Activated CD4-positive, alpha-beta T cell treated with anti-CD3 and anti-CD28 coated beads, Interleukin-2, amount 50 U/mL, for 16 hours (primary cell): ENCODE measurements around the gene FOXL3.
"Not testable (repeated sequence)": the region's sequence is repeated elsewhere in the genome, so short reads cannot be mapped to it uniquely, and the experiment has no call there.

ENCODE experiments used
- DNase-seq: peaks from one replicate; pipeline ENCODE4 v3.0.0-alpha.2; 2020

Gene FOXL3

DNA sequence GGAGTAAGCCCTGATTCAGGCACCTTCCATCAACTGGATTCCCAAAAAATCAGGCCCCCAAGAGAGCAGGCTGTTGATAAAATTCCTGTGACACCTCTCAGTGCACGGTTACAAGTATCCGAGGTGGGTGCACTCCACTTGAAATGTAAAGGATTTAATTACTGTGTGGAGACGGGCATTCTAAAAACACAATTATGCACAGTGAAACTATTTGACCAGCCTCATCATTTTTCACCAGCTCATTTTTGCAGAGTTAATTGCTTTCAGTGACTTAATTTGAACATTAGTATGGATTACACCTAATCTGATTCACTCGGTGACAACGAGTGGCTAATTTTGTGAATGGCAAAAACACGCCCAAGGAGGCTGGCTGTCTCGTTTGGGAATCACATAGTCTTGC, 2.3 kb downstream of the FOXL3 start:
- DNase-seq = no peak

GRCh38 chr7:292826-293225, 2.9 kb downstream of the FOXL3 start:
- no peak for DNase-seq

GRCh38 chr7:293681-294439, 3.9 kb downstream of the FOXL3 start:
- DNase-seq = no peak

DNA sequence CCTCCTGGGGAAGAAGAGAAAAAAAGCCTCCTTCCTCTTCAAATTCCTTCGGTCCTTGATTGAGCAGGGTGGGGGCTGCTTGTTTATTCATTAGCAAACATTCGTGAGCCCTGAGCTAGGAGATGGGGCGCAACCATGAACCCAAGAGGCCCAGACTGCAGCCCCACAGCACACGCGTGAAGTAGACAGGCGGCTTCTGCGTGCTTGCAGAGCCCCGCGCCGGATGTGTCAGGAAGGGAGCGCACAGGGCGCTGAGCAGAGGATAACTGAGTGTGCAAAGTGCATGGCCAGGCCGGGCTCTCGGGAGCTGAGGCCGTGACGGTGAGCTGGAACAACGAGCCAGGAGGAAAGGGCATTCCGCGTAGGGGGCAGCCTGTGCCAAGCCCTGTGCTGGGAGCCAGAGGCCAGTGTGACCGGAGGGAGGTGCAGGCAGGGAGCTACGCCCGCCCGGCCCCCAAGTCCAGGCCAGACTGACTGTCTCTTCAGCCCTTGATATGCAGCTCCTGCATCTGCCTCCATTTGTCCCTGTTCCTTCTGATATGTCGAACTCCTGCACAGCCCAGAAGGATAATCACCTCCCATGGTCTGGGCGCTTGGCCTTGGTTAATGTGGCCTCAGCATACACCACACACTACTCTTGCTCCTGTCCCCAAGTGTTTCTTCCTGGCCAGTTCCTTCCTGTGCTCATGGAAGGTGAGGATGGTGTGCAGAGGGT, 4.6 kb downstream of the FOXL3 start:
- DNase-seq = no peak

GRCh38 chr7:295155-296154, 5.5 kb downstream of the FOXL3 start:
- DNase-seq = no peak

GRCh38 chr7:296373-296945, 6.5 kb downstream of the FOXL3 start:
- DNase-seq = no peak

DNA sequence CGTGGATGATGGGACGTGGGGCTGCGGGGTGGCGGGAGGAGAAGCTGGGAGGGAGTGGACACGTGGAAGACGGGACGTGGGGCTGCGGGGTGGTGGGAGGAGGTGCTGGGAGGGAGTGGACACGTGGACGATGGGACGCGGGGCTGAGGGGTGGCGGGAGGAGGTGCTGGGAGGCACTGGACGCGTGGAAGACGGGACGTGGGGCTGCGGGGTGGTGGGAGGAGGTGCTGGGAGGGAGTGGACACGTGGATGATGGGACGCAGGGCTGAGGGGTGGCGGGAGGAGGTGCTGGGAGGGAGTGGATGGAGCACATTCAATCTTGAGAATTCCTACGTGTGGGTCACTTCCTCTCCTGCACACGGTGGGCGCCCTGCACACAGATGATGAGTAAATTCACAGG, 7.2 kb downstream of the FOXL3 start:
- not testable (repeated sequence) for DNase-seq

DNA sequence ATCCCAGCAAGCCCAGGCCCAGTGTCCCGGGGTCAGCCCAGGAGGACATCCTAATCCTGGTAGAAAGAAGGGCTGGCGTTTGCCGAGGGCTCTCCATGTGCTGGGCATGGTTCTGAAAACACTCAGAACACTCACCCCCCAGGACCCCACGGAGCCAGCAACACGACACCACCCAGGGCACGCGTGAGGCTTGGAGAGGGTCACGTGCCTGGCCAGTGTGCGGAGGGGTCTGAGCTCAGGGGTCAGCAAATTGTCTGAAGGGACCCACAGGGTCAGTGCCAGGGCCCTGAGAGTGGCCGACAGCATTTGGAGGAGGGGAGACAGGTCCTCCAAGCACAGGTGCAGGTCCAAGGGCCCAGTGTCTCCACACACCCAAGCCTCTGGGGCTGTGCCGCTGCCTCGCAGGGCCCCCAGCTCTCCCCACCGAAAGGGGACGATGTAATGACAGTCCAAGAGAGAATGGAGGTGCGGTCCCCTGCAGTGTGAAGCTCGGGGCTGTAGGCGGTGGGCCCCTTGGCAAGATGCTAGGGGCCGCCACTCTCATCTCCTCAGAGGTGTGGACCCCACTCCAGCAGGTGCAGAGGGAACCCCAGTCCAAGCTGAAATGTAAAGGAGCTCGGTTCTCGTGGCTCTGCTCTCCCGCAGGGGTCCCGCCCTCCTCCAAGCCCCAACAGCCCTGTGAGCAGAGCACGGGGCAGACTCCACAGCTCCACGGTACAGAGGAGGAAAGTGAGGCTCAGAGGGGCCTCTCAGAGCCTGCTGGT, 7.8 kb downstream of the FOXL3 start:
- DNase-seq = no peak

- no peak for DNase-seq
These were observed 8.4 kb downstream of the FOXL3 start for GRCh38 chr7:298375-298702.

DNA sequence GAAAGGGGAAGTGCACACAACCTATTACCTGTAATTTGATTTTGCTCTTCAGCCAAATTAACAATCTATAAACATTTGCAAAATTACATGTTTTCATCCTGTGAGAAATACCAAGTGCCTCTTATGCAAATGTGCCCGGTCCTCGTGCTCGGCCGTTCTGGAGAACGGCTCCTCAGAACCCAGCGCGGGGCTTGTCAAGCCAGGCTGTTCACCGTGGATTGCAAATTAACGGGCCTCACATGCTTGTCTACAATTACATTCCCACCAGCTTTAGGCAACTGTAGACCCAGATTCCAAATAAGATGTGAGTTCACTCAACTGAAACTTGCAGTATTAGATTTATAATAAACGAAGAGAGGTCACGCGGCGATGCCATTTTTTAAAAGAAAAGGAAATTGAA, 8.8 kb downstream of the FOXL3 start:
- DNase-seq = no peak

- no peak for DNase-seq
These were observed 9.2 kb downstream of the FOXL3 start for GRCh38 chr7:299169-299568.

- DNase-seq = no peak
These were observed 9.7 kb downstream of the FOXL3 start for GRCh38 chr7:299628-300027.

- DNase-seq = no peak
These were observed 10.1 kb downstream of the FOXL3 start for GRCh38 chr7:300048-300447.

DNA sequence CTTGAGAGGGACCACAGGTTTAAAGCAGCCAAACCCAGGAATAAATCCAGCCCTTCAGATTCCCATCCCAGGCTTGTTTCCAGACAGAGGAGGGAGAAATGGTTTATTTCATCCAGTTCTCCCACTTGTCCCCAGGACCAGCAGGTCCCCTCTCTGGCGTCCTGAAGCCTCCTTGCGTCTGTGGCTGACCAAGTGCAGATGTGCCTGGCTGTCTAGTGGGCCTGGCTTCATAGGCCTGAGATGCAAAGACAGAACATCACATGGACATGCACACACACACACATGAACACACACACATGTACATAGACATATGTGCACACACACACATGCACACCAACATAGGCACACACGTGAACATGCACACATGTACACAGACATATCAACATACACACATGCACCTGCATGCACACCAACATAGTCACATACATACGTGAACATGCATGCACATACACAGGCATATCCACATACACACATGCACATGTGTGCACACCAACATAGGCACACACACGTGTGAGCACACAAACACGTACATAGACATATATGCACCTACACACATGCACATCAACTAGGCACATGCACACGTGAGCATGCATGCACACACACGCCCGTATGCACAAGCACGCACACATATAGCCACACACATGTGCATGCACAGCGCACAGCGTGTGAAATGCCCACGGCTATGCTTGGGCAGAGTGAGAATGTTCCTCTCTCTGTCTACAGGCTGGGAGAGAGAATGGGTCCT, 10.7 kb downstream of the FOXL3 start:
- DNase-seq = no peak

- DNase-seq = no peak
These were observed 11.5 kb downstream of the FOXL3 start for GRCh38 chr7:301291-302053.

- DNase-seq = no peak
These were observed 12.4 kb downstream of the FOXL3 start for GRCh38 chr7:302054-302992.

DNA sequence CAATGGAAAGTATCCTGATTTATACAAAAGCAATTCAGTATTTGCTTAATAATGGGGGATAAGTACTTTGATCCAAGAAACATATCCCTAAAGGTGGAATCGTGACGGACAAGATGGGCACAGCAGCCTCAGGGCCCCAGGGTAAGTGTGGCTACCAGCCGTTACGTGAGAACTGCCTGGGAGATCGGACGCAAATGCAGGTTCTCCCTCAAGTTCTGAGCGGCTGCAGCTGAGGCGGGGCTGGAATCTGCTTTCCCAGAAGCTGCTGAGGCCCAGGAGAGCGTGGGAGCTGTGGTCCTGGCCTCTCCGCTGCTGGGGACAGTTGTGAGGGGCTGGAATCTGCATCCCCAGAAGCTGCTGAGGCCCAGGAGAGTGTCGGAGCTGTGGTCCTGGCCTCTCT, 13.5 kb downstream of the FOXL3 start:
- DNase-seq = no peak

- DNase-seq = no peak
These were observed 14.1 kb downstream of the FOXL3 start for GRCh38 chr7:303884-304573.
